Uterus (tissue), 2 donors: ENCODE results near the gene ZDHHC14.

Source experiments
- CTCF ChIP-seq, 4 experiments: fragments of 200-600 bp in 2 of 4; fragments of 450-650 bp in 2 of 4; sonication (generic) in 2 of 4; IDR thresholded peaks; one replicate each; pipeline ENCODE4 v1.5.1; 2016 to 2019; ENCODE audit warnings: antibody characterized with exemption in 4 of 4, mild to moderate bottlenecking in 2 of 4, moderate library complexity in 1 of 4
- POLR2A ChIP-seq, 2 donors: fragments of 450-650 bp; IDR thresholded peaks; one replicate each; pipeline ENCODE4 v1.6.1; 2016; ENCODE audit warnings: antibody characterized with exemption in 2 of 2, mild to moderate bottlenecking in 1 of 2, moderate library complexity in 1 of 2

- no peak for TF ChIP-seq CTCF (IDR thresholded peaks at IDR 0.05)
- no peak for TF ChIP-seq POLR2A (IDR thresholded peaks at IDR 0.05)
These were observed 66.7 kb downstream of the ZDHHC14 start for GRCh38 chr6:157447735-157448134.
